Measurements from ENCODE around the gene SLC4A2.

The SLC4A2 gene

DNA sequence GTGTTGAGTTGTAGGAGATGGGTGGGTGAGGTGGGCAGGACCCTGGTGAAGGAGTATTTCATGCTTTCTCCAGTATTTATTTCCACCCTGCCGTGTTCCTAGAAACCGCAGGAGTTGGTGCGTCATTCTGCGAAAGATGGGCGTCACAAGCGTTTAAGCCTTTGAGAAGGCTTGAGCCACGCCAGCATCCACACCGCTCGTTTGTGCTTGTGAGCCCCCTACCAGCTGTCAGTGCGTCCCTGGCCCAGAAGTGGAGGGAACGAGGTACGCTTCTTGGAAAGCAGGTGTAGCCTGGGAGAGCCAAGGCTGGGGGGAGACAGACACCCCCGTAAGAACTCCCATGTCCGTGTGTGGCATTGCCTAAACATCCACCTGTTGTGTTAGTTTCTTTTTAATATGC, 32.6 kb downstream of the SLC4A2 start:
- no peak for TF ChIP-seq OSR1 (CRISPR knock-in tag; IDR thresholded peaks at IDR 0.05)
- no peak for TF ChIP-seq ZNF8 (CRISPR knock-in tag; IDR thresholded peaks at IDR 0.05)
- no peak for TF ChIP-seq RARB (CRISPR knock-in tag; IDR thresholded peaks at IDR 0.05)
- no peak for ATAC-seq

DNA sequence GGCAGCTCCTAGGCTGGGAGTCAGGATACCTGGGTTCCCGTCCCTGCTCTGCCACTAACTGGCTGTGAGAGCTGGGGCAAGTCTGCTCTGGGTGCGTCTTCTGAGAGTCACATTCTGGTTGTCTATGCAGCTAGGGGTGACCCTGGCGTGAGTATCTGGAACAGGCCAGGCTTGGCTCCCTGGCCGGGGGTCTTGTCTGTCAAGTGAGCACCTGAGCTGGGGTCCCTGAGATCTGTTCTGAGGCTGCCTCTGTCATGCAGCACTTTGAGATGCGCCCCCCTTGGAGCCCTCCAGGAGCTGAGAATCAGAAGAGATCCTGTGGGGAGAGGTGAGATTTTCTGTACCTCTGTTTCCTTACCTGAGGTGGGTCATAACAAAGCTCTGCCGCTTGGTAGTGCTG, 34.4 kb downstream of the SLC4A2 start:
- no peak for TF ChIP-seq SNAI2 (CRISPR knock-in tag; IDR thresholded peaks at IDR 0.05)
- TF ChIP-seq CSDC2 (CRISPR knock-in tag; IDR thresholded peaks at IDR 0.05), result no peak
- no peak for TF ChIP-seq ISL1 (CRISPR knock-in tag; IDR thresholded peaks at IDR 0.05)
- TF ChIP-seq TCF4 (CRISPR knock-in tag; IDR thresholded peaks at IDR 0.05; ENCODE audit: borderline replicate concordance), result no peak
- TF ChIP-seq, protein P1, sequence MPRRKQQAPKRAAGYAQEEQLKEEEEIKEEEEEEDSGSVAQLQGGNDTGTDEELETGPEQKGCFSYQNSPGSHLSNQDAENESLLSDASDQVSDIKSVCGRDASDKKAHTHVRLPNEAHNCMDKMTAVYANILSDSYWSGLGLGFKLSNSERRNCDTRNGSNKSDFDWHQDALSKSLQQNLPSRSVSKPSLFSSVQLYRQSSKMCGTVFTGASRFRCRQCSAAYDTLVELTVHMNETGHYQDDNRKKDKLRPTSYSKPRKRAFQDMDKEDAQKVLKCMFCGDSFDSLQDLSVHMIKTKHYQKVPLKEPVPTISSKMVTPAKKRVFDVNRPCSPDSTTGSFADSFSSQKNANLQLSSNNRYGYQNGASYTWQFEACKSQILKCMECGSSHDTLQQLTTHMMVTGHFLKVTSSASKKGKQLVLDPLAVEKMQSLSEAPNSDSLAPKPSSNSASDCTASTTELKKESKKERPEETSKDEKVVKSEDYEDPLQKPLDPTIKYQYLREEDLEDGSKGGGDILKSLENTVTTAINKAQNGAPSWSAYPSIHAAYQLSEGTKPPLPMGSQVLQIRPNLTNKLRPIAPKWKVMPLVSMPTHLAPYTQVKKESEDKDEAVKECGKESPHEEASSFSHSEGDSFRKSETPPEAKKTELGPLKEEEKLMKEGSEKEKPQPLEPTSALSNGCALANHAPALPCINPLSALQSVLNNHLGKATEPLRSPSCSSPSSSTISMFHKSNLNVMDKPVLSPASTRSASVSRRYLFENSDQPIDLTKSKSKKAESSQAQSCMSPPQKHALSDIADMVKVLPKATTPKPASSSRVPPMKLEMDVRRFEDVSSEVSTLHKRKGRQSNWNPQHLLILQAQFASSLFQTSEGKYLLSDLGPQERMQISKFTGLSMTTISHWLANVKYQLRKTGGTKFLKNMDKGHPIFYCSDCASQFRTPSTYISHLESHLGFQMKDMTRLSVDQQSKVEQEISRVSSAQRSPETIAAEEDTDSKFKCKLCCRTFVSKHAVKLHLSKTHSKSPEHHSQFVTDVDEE (CRISPR knock-in tag; IDR thresholded peaks at IDR 0.05), result no peak
- TF ChIP-seq OSR1 (CRISPR knock-in tag; IDR thresholded peaks at IDR 0.05), result no peak
- no peak for TF ChIP-seq GLIS3 (CRISPR knock-in tag; IDR thresholded peaks at IDR 0.05)
- no peak for TF ChIP-seq ZNF565 (CRISPR knock-in tag; conservative IDR thresholded peaks at IDR 0.05; ENCODE audit: low read depth)
- no peak for TF ChIP-seq TOX (CRISPR knock-in tag; IDR thresholded peaks at IDR 0.05; ENCODE audit: borderline replicate concordance)
- TF ChIP-seq, protein P2, sequence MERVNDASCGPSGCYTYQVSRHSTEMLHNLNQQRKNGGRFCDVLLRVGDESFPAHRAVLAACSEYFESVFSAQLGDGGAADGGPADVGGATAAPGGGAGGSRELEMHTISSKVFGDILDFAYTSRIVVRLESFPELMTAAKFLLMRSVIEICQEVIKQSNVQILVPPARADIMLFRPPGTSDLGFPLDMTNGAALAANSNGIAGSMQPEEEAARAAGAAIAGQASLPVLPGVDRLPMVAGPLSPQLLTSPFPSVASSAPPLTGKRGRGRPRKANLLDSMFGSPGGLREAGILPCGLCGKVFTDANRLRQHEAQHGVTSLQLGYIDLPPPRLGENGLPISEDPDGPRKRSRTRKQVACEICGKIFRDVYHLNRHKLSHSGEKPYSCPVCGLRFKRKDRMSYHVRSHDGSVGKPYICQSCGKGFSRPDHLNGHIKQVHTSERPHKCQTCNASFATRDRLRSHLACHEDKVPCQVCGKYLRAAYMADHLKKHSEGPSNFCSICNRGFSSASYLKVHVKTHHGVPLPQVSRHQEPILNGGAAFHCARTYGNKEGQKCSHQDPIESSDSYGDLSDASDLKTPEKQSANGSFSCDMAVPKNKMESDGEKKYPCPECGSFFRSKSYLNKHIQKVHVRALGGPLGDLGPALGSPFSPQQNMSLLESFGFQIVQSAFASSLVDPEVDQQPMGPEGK (CRISPR knock-in tag; IDR thresholded peaks at IDR 0.05; ENCODE audit: borderline replicate concordance), result no peak
- ATAC-seq, result no peak

DNA sequence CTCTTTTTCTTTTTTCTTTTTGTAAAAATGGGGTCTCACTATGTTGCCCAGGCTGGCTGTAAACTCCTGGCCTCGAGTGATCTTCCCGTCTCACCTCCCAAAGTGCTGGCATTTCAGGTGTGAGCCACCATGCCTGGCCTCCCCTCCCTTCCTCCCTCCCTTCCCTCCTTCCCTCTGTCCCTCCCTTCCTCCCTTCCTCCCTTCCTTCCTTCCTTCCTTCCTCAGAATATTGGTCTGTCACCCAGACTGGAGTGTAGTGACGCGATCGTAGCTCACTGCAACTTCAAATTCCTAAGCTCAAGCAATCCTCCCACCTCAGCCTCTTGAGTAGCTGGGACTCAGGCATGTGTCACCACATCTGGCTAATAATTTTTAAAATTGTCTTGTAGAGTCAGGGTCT, 35.3 kb downstream of the SLC4A2 start:
- no peak for TF ChIP-seq ZNF565 (CRISPR knock-in tag; conservative IDR thresholded peaks at IDR 0.05; ENCODE audit: low read depth)
- TF ChIP-seq ISL1 (CRISPR knock-in tag; IDR thresholded peaks at IDR 0.05), result no peak
- no peak for ATAC-seq

DNA sequence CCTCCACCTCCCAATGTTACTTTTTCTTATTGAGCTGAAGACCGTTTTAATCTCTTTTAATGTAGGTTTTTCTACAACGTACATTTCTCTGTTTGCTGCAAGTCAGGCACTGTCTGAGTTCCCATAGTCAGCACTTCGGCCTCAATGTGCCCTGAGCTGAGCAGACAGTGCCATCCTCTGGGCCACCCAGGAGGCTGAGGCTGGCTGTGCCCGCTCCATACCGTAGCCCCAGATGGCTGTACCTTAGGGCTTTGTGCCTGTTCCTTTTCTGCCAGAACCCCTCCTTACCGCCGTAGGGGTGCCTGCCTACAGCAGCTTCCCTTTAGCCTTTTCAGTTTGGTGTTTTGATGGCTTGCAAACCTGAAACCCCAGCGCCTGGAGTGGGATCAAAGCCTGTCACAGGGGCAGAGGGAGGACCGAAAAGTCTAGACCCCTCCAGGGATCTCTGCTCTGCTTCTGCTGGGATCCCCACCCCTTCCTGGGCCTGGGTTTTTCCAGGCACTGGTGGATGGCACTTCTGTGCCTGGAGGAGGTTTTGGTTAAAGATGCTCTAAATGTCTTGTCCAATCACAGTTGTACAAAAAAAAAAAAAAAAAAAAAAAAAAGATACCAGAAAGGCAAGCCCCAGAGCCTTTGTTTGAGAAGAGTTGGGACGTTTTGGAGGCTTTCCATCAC, 35.9 kb downstream of the SLC4A2 start:
- no peak for TF ChIP-seq OSR1 (CRISPR knock-in tag; IDR thresholded peaks at IDR 0.05)
- TF ChIP-seq, protein P1 (CRISPR knock-in tag; IDR thresholded peaks at IDR 0.05), result no peak
- no peak for TF ChIP-seq BACH2 (CRISPR knock-in tag; IDR thresholded peaks at IDR 0.05; ENCODE audit: borderline replicate concordance)
- TF ChIP-seq SNAI2 (CRISPR knock-in tag; IDR thresholded peaks at IDR 0.05), result no peak
- TF ChIP-seq PPARA (CRISPR knock-in tag; IDR thresholded peaks at IDR 0.05; ENCODE audit: borderline replicate concordance), result no peak
- TF ChIP-seq, protein P3, sequence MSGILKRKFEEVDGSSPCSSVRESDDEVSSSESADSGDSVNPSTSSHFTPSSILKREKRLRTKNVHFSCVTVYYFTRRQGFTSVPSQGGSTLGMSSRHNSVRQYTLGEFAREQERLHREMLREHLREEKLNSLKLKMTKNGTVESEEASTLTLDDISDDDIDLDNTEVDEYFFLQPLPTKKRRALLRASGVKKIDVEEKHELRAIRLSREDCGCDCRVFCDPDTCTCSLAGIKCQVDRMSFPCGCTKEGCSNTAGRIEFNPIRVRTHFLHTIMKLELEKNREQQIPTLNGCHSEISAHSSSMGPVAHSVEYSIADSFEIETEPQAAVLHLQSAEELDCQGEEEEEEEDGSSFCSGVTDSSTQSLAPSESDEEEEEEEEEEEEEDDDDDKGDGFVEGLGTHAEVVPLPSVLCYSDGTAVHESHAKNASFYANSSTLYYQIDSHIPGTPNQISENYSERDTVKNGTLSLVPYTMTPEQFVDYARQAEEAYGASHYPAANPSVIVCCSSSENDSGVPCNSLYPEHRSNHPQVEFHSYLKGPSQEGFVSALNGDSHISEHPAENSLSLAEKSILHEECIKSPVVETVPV (CRISPR knock-in tag; IDR thresholded peaks at IDR 0.05), result no peak
- no peak for TF ChIP-seq GLIS3 (CRISPR knock-in tag; IDR thresholded peaks at IDR 0.05)
- TF ChIP-seq ISL1 (CRISPR knock-in tag; IDR thresholded peaks at IDR 0.05), result no peak
- no peak for TF ChIP-seq RARB (CRISPR knock-in tag; IDR thresholded peaks at IDR 0.05)
- ATAC-seq, result peak; percentile 56
